Activated CD4-positive, alpha-beta T cell treated with anti-CD3 and anti-CD28 coated beads, Interleukin-2, amount 10 ng/mL, durations not matched to agents 7 days and 5 days (primary cell): ENCODE measurements around the gene AMZ2. TPM values are rescaled to one million over a fixed set of nuclear protein-coding genes. Genes with fewer than 3 reads are reported as not detected.

Source experiments
- CTCF ChIA-PET: fragments of 350-600 bp; sonication (Branson Sonifier 250); formaldehyde crosslinking; loops from one replicate; lab custom pipeline; 2021; ENCODE audit warnings: antibody characterized with exemption; lab: Charles Lee
- POLR2A ChIA-PET: fragments of 350-600 bp; sonication (Branson Sonifier 250); formaldehyde crosslinking; loops from one replicate; lab custom pipeline; 2021; ENCODE audit warnings: antibody characterized with exemption; lab: Charles Lee
- DNase-seq: peaks from one replicate; pipeline ENCODE4 v3.0.0-alpha.2; 2020
- H3K27ac Mint-ChIP-seq: one replicate; pipeline ENCODE4 v1.8.0; 2021; ENCODE audit warnings: mild to moderate bottlenecking, moderate library complexity, mixed read lengths
- H3K27me3 Mint-ChIP-seq: one replicate; pipeline ENCODE4 v1.8.0; 2021; ENCODE audit warnings: mixed read lengths
- H3K36me3 Mint-ChIP-seq: one replicate; pipeline ENCODE4 v1.8.0; 2021; ENCODE audit warnings: low read depth, mixed read lengths
- H3K4me1 Mint-ChIP-seq: one replicate; pipeline ENCODE4 v1.8.0; 2021; ENCODE audit warnings: mixed read lengths
- H3K4me3 Mint-ChIP-seq: one replicate; pipeline ENCODE4 v1.8.0; 2021; ENCODE audit warnings: mild to moderate bottlenecking, moderate library complexity, mixed read lengths
- H3K9me3 Mint-ChIP-seq: one replicate; pipeline ENCODE4 v1.8.0; 2021; ENCODE audit warnings: mixed read lengths
- total RNA-seq, 2 experiments: library from RNA; stranded (reverse); gene quantifications; one replicate each; pipeline ENCODE4 v1.2.3, GENCODE V29; 2021

AMZ2 gene
- total RNA-seq, 2 experiments from 2014 or later: 72.5 to 82.3 TPM

DNA sequence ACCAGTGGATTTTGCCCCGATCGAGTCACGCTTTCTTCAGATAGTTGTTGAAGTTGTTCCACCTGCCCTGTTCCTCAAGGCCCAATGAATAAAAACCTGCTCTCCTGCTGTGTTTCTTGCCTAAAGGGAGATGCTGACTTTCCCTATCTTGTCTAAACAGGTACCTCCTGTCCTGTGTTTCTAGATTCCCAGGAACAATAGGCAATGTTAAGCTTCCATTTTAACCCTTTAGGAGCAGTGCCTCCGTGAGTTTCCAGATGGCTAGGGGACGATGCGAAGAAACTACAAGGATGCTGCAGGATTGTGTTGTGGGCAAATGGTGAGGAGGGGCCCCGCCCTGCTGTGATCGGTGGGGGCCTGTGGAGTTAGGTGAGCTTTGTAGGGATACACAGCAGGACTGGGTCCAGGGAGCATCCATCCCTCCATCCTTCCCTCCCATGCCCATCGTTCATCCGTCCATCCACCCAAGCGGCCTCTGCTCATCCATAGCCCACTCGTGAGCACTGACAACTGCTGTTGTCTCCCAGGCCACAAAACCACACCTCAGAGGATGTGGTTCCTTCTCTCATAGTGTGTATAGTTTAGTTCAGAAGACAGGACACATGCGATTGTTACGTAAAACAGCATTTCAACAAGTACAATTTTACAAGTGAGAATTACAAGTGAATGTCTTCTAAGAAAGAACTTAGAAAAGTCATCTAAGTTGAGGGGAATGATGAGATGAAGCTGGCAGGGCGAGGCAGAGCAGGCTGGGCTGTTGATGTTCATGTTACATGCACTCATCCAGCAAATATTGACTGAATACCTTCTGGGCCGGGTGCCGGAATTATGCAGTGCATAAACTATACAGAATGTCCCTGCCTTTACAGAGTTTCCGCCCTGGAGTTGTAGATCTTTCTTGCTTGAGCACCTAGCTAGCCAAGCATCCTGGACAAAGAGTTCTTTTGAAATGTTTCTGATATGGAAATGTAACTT is 48.7 kb downstream of the AMZ2 start:
- H3K4me1 Mint-ChIP-seq: peaks cover 61% of the 10 kb centered on the region
- CTCF ChIA-PET: interaction anchor here (0.8 to 1.4 kb wide), 5 partner anchors 12 to 140 kb away, joined by 3 to 4 read pairs (median 3); no protein-coding TSS in a partner anchor
- H3K27ac Mint-ChIP-seq: peak overlapping the region; percentile 93
- no peaks in the 10 kb centered on the region for H3K27me3 Mint-ChIP-seq
- peak; percentile 93 for DNase-seq
- peaks cover 11% of the 10 kb centered on the region for H3K36me3 Mint-ChIP-seq
- H3K4me3 Mint-ChIP-seq: peak overlapping the region; percentile 43
- no peaks in the 10 kb centered on the region for H3K9me3 Mint-ChIP-seq
- POLR2A ChIA-PET: no interaction called here

- Mint-ChIP-seq H3K27me3 (no peaks in the 10 kb centered on the region), H3K36me3 (peaks cover 11% of the 10 kb centered on the region), H3K9me3 (no peaks in the 10 kb centered on the region), H3K4me1 (peaks cover 66% of the 10 kb centered on the region), H3K27ac (peak overlapping the region; percentile 93), H3K4me3 (peak overlapping the region; percentile 43)
- POLR2A ChIA-PET: no interaction called here
- CTCF ChIA-PET: interaction anchor here (0.6 to 1.4 kb wide), 6 partner anchors 11 to 139 kb away, joined by 3 to 4 read pairs (median 3); no protein-coding TSS in a partner anchor
- no peak for DNase-seq
Observed at GRCh38 chr17:68297195-68297594, 49.4 kb downstream of the AMZ2 start.

DNA sequence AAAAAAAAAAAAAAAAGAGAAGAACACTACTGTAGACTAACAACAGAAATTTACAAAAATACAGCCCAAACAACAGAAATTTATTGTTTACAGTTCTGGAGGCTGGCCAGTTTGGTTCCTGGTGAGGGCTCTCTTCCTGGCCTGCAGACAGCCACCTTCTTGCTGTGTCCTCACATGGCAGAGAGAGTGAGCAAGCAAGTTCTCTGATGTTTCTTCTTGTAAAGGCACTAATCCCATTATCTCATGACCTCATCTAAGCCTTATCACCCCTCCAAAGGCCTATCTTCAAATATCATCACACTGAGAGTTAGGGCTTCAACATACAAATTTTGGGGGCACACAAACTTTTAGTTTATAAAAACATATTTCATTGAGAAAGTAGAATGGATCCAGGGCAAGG is 50.8 kb downstream of the AMZ2 start:
- Mint-ChIP-seq H3K4me1 (peaks cover 60% of the 10 kb centered on the region), H3K27me3 (no peaks in the 10 kb centered on the region), H3K36me3 (peaks cover 11% of the 10 kb centered on the region), H3K27ac (no peak overlapping the region), H3K4me3 (no peak overlapping the region), H3K9me3 (no peaks in the 10 kb centered on the region)
- DNase-seq: no peak
- ChIA-PET POLR2A (no interaction called here), CTCF (interaction anchor here (0.6 to 0.7 kb wide), 2 partner anchors 10 to 20 kb away, joined by 3 to 4 read pairs; no protein-coding TSS in a partner anchor)

DNA sequence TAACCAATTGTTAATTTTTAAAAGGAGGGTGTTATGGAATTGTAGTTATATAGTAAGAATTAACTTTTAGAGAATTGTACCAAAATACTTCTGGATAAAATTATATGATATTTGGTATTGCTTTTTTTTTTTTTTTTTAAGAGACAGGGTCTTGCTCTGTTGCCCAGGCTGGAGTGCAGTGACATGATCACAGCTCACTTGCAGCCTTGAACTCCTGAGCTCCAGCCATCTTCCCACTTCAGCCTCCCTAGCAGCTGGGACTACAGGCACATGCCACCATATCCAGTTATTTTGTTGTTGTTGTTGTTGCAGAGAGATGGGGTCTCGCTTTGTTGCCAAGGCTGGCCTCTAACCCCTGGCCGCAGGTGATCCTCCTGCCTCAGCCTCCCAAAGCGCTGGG is 52.0 kb downstream of the AMZ2 start:
- Mint-ChIP-seq H3K36me3 (peaks cover 9% of the 10 kb centered on the region), H3K4me1 (peaks cover 50% of the 10 kb centered on the region)
- CTCF ChIA-PET: interaction anchor here (0.7 to 1.3 kb wide), 3 partner anchors 71 to 136 kb away, joined by 3 read pairs; no protein-coding TSS in a partner anchor

GRCh38 chr17:68301438-68301959 is 53.7 kb downstream of the AMZ2 start:
- Mint-ChIP-seq H3K4me1 (peaks cover 43% of the 10 kb centered on the region), H3K27ac (no peak overlapping the region), H3K4me3 (no peak overlapping the region), H3K36me3 (peaks cover 7% of the 10 kb centered on the region), H3K27me3 (no peaks in the 10 kb centered on the region), H3K9me3 (no peaks in the 10 kb centered on the region)
- ChIA-PET CTCF (interaction anchor here (1.0 to 1.5 kb wide), 2 partner anchors 13 to 135 kb away, joined by 3 to 4 read pairs; no protein-coding TSS in a partner anchor), POLR2A (no interaction called here)
- DNase-seq: no peak

More for the DNA sequence above, 52.0 kb downstream of the AMZ2 start:
- Mint-ChIP-seq H3K4me3 (no peak overlapping the region), H3K27ac (no peak overlapping the region), H3K9me3 (no peaks in the 10 kb centered on the region), H3K27me3 (no peaks in the 10 kb centered on the region)
- DNase-seq: no peak
- POLR2A ChIA-PET: interaction anchor here (0.6 kb wide), 1 partner anchor 47 kb away, joined by 4 read pairs; no protein-coding TSS in a partner anchor

GRCh38 chr17:68302066-68302564 is 54.3 kb downstream of the AMZ2 start:
- Mint-ChIP-seq H3K36me3 (peaks cover 9% of the 10 kb centered on the region), H3K4me3 (no peak overlapping the region), H3K27ac (no peak overlapping the region), H3K9me3 (no peaks in the 10 kb centered on the region), H3K4me1 (peaks cover 41% of the 10 kb centered on the region), H3K27me3 (no peaks in the 10 kb centered on the region)
- POLR2A ChIA-PET: no interaction called here
- CTCF ChIA-PET: interaction anchor here (1.0 to 1.5 kb wide), 2 partner anchors 12 to 134 kb away, joined by 3 to 4 read pairs; no protein-coding TSS in a partner anchor
- no peak for DNase-seq

GRCh38 chr17:68302666-68303065 is 54.8 kb downstream of the AMZ2 start:
- Mint-ChIP-seq H3K27me3 (no peaks in the 10 kb centered on the region), H3K4me3 (no peak overlapping the region), H3K27ac (no peak overlapping the region), H3K4me1 (peaks cover 41% of the 10 kb centered on the region), H3K36me3 (peaks cover 15% of the 10 kb centered on the region), H3K9me3 (no peaks in the 10 kb centered on the region)
- no peak for DNase-seq
- ChIA-PET CTCF (interaction anchor here (1.0 to 1.5 kb wide), 2 partner anchors 12 to 134 kb away, joined by 3 to 4 read pairs; no protein-coding TSS in a partner anchor), POLR2A (no interaction called here)

DNA sequence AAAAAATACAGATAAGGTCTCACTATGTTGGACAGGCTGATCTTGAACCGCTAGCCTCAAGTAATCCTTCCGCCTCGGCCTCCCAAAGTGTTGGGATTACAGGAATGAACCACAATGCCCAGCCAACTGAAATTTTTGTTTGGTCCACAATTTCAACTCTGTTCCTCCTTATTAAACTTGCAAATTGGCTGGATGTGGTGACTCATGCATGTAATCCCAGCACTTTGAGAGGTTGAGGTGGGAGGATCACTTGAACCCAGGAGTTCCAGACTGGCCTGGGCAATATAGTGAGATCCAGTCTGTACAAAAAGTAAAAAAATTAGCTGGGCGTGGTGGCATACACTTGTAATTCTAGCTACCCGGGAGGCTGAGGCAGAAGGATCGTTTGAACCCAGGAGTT is 56.9 kb downstream of the AMZ2 start:
- Mint-ChIP-seq H3K36me3 (peaks cover 16% of the 10 kb centered on the region), H3K4me1 (peaks cover 36% of the 10 kb centered on the region), H3K9me3 (no peaks in the 10 kb centered on the region), H3K4me3 (no peak overlapping the region), H3K27me3 (no peaks in the 10 kb centered on the region), H3K27ac (no peak overlapping the region)
- ChIA-PET POLR2A (no interaction called here), CTCF (no interaction called here)
- no peak for DNase-seq

- no peak overlapping the region for H3K27ac Mint-ChIP-seq
- peaks cover 16% of the 10 kb centered on the region for H3K36me3 Mint-ChIP-seq
- H3K4me3 Mint-ChIP-seq: no peak overlapping the region
- POLR2A ChIA-PET: no interaction called here
- peaks cover 39% of the 10 kb centered on the region for H3K4me1 Mint-ChIP-seq
- H3K27me3 Mint-ChIP-seq: no peaks in the 10 kb centered on the region
- CTCF ChIA-PET: no interaction called here
- no peaks in the 10 kb centered on the region for H3K9me3 Mint-ChIP-seq
- DNase-seq: no peak
Observed at GRCh38 chr17:68305142-68305541, 57.3 kb downstream of the AMZ2 start.

Other genes with a start within 250 kb of the AMZ2 start
- gene KPNA2, start 212.3 kb upstream of the AMZ2 start, total RNA-seq: 100 to 1,000 TPM; 265 to 292 TPM
- gene SLC16A6, start 43.1 kb downstream of the AMZ2 start, total RNA-seq: 1 to 10 TPM; 5.6 to 6.8 TPM
- 10 to 100 TPM; 11.7 to 13.8 TPM for gene ARSG, start 43.5 kb downstream of the AMZ2 start, total RNA-seq
- 10 to 100 TPM; 28.2 to 34.4 TPM for gene WIPI1, start 209.5 kb downstream of the AMZ2 start, total RNA-seq